ENCODE results near the gene SIAE.
A peak's percentile ranks its signal among the peaks of the same experiment; 100 is the strongest.

Gene SIAE, protein sequence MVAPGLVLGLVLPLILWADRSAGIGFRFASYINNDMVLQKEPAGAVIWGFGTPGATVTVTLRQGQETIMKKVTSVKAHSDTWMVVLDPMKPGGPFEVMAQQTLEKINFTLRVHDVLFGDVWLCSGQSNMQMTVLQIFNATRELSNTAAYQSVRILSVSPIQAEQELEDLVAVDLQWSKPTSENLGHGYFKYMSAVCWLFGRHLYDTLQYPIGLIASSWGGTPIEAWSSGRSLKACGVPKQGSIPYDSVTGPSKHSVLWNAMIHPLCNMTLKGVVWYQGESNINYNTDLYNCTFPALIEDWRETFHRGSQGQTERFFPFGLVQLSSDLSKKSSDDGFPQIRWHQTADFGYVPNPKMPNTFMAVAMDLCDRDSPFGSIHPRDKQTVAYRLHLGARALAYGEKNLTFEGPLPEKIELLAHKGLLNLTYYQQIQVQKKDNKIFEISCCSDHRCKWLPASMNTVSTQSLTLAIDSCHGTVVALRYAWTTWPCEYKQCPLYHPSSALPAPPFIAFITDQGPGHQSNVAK

GRCh38 chr11:124673333-124674167, at the start of gene SIAE, which contains the start of gene SPA17:
Gene SIAE (minus strand): TSS chr11:124673739. CDS start chr11:124673708, 31 bp downstream.
Gene SPA17 (plus strand): TSS chr11:124673904. CDS start chr11:124675265, 1,361 bp downstream.
- peak; percentile 83 for DNase-seq

GRCh38 chr11:124722176-124722575, 48.6 kb upstream of the SIAE start:
- no peak for DNase-seq

GRCh38 chr11:124719534-124719933, 46.0 kb upstream of the SIAE start:
- DNase-seq, result no peak

- DNase-seq, result no peak
These were observed 45.3 kb upstream of the SIAE start for GRCh38 chr11:124718801-124719200.

DNA sequence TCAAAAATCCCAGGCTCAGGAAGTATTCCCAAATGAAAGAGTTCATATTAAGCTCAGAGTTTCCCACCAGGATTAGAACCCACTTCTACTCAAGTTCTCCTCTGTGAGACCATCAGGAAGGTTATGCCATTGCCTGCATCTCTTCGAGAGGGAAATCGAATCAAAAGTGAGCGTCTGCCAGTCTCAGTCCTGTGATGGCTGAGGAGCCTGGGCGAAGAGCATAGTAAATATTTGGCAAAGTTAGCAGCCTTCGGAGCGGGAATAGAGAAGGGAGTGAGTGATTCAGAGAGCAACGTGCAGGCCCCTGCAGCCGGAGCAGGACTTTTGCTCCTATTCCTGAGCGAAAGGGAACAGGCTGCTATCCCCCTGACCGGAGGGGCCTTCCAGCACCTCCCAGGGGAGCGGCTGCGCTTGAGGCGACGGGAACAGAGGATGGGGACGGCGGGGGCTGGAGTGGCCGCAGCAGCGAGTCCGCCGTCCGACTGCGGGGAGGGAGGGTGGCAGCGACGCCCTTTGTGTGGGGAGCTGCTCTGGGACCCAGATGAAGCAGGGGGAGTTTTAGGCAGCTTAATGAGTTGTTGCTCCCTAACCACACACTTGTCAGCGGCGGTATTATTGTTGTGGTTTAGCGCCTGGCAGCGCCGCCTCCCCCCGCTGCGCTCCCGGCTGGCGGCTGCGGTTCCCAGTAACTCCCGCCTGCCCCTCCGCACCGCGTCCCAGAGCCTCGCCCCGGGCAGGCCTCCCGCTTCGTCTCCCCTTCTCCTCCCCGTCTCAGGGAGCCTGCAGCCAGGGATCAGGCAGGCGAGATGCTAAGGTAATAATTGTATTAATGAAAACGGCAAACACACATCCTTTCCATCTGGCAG, 44.5 kb upstream of the SIAE start:
- DNase-seq, result no peak

DNA sequence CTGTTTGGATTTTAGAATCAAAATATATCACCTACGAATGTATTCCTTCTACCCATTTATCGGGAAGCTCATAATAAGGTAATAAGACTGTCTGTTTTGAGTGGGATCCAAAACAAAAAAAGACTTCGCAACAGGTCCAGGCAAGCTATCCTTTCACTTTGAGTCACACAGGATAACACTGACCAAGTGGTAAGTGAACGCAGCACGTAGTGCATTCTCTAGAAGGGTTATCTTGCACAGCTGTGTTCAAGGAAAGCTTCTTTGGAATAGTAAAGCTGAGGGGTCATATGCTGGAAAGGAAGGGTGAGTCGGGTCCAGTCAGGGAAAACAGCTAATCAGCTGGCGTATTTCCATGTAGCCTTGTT, 43.9 kb upstream of the SIAE start:
- no peak for DNase-seq

DNA sequence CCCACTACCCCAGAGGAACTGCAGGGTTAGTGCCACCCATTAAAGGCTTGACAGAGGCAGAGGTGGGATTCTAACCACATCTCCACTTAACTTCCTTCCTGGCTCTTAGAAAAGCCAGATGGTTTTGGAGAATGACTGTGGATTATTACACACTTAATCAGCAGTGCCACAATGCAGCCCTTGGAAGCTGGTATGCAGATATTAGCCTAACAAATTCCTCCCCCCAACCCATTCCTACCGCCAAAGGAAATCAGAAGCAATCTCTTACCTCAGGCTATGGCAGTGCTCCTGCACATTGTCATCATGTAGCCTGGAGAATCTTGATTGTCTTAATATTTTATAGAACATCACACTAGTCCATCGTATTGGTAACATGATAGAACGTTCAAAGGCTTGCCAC, 43.1 kb upstream of the SIAE start:
- DNase-seq, result no peak

GRCh38 chr11:124712392-124712791, 38.9 kb upstream of the SIAE start:
- no peak for DNase-seq

DNA sequence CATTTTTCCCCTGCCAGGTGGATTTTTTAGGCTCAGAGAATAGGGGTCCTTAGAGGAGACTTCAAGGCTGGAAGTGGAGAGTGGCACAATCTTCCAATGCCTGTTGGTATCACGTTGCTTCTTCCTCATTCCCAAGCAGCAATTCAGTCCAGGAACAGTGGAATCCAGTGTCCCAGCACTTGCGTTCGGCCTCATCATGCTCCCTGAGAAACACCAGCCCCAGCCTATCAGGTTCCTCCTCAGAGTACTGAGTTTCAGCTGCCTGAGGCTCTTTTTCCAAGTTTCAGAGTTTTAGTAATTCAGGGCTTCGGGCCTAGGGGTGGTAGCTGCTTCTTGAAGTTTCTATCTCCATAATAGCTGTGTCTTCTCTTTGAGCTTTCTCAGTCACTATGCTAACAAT, 34.3 kb upstream of the SIAE start:
- DNase-seq, result no peak

DNA sequence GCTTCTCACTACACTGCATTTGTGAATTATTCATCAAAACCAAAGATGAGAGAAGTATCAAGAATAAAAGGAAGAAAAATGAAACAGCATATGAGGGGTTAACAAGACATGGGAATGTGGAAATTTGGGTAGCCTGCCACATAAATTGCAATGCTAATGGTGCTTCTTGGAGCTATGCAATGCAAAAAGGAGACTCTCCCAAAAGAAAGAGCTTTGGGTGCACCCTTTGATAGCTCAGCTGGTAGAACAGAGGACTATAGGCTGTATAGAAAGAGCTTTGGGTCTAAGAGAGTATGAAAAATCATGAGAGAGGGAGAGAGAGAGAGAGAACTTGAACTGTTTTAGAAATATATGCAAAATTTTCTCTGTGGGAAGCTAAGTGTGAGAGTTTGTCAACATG, 26.5 kb upstream of the SIAE start:
- DNase-seq, result no peak

DNA sequence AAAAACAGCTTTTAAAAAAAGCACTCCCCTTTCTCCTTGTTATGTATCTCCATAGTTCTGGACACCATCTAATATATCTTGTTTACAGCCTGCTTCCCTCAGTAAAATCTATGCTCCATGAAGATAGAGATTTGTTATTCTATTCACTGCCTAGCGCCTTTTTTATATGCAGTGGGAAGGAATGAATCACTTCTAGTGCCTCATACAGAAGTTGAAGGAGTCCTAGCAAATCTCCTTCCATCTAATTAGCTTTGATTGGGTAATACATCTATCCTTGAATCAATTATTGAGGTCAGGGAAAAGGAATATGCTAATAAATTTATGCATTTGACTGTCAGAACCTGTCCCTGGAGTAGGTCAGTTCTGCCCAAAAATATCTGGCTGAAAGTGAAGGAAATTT, 26.0 kb upstream of the SIAE start:
- DNase-seq, result no peak

DNA sequence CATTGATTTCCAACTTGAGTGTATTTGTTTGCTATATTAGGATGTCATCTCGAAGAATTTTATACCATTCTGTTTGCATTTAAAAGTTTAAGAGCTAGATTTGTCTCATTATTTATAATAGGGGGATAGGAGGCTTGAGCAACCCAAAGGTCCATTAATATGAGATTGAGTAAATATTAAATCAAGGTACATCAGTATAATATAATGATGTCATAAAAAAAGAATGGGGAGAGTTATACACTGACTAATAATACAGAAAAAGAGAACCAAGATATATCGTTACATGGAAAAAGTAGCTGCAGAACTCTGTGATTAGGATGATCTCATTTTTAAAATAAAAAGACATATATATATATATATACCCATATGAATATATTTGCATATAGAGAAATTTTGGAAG, 19.6 kb upstream of the SIAE start:
- no peak for DNase-seq

- DNase-seq, result no peak
These were observed 8.9 kb upstream of the SIAE start for GRCh38 chr11:124682443-124682842.

- no peak for DNase-seq
These were observed 7.9 kb upstream of the SIAE start for GRCh38 chr11:124681421-124681820.

- DNase-seq, result no peak
These were observed 4.9 kb upstream of the SIAE start for GRCh38 chr11:124678416-124678815.

GRCh38 chr11:124676386-124676785, 2.8 kb upstream of the SIAE start:
- no peak for DNase-seq

DNA sequence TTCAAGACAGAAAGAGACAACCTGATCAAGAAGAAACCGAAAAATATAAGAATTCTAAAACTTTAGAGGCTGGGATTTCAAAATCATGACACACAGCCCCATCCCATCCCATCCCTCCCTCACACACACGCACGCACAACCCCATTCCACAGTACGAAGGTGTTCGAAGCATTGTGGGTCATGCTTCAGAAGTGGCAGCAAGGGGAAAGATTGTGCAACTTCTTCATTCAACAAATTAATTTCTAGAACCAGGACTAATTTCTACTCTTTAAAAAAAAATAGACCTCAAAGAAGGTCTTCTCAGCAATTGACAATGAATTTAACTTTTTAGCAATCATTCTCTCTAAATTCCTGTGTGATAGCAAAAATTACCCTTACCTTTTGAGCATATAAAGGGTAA, 1.0 kb upstream of the SIAE start:
- no peak for DNase-seq

- DNase-seq, result no peak
These were observed 604 bp upstream of the SIAE start for GRCh38 chr11:124674168-124674517.

GRCh38 chr11:124672536-124673215, 863 bp downstream of the SIAE start:
- no peak for DNase-seq

GRCh38 chr11:124670732-124671131, 2.8 kb downstream of the SIAE start:
- DNase-seq, result no peak

DNA sequence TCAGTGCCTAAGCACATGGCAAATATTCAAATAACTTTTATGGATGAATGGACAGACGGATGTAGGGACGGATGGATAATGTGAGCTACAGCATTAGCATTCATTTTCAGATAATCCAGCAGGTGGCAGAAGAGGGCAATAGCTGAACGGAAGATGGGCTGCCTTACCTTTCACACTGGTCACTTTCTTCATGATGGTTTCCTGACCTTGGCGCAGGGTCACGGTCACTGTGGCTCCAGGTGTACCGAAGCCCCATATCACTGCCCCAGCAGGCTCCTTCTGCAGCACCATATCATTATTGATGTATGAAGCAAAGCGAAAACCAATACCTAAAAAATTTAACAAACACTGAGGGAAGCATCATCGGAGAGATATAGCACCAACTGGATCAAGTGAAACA, 4.3 kb downstream of the SIAE start:
- DNase-seq, result peak; percentile 6

GRCh38 chr11:124667601-124668000, 5.9 kb downstream of the SIAE start:
- no peak for DNase-seq
